T-cell (primary cell): ENCODE measurements around the gene DNAJC17. TPM values are rescaled to one million over a fixed set of nuclear protein-coding genes. Genes with fewer than 3 reads are reported as not detected.
A peak's percentile ranks its signal among the peaks of the same experiment; 100 is the strongest.

Experiments used
- ATAC-seq, 4 experiments: fragments of 200-7000 bp in 3 of 4; fragments of 150-1000 bp in 1 of 4; cut with Tn5 transposase; replicated peaks in 1 of 4; 1 replicate in 3 of 4; 2 replicates in 1 of 4; pipeline ENCODE4 v1.10.0; 2021; ENCODE audit warnings: moderate library complexity in 3 of 4, mild to moderate bottlenecking in 2 of 4, moderate number of reproducible peaks in 1 of 4
- CTCF ChIA-PET, 2 donors: fragments of 300-600 bp; sonication (Branson Sonifier 250); formaldehyde crosslinking; loops; one replicate each; lab custom pipeline; 2022; ENCODE audit warnings: antibody characterized with exemption in 2 of 2; lab: Charles Lee
- POLR2A ChIA-PET, 2 donors: fragments of 300-600 bp; sonication (Branson Sonifier 250); formaldehyde crosslinking; loops; one replicate each; lab custom pipeline; 2022; ENCODE audit warnings: antibody characterized with exemption in 2 of 2; lab: Charles Lee
- DNase-seq, 35 experiments: peaks; one replicate each; pipeline versions ENCODE4 v3.0.0 to v3.0.0-alpha.2; 2013 to 2023
- H3K27ac ChIP-seq: one replicate; pipeline ENCODE4 v1.5.1; 2013; ENCODE audit warnings: low read length
- H3K27me3 ChIP-seq, 2 experiments: replicated peaks in 1 of 2; 1 replicate in 1 of 2; 2 replicates in 1 of 2; pipeline versions ENCODE4 v1.6.1 to v1.7.0; 2013; ENCODE audit warnings: low read length in 1 of 2, mixed read lengths in 1 of 2; ENCODE audit not compliant: control insufficient read depth in 2 of 2, insufficient read depth in 2 of 2; ENCODE audit errors: extremely low read depth in 1 of 2
- H3K36me3 ChIP-seq, 2 donors: 1 replicate in 1 of 2; 2 replicates in 1 of 2; pipeline versions ENCODE4 v1.6.1 to v1.7.0; 2013; ENCODE audit warnings: low read length in 1 of 2; ENCODE audit not compliant: control insufficient read depth in 2 of 2, insufficient read depth in 1 of 2; ENCODE audit errors: extremely low read depth in 1 of 2
- H3K4me1 ChIP-seq, 2 experiments: 1 replicate in 1 of 2; 2 replicates in 1 of 2; pipeline versions ENCODE4 v1.6.1 to v1.7.0; 2013; ENCODE audit warnings: low read length in 2 of 2, mixed read lengths in 1 of 2; ENCODE audit not compliant: insufficient read depth in 2 of 2, control insufficient read depth in 1 of 2; ENCODE audit errors: extremely low read depth in 1 of 2
- H3K4me3 ChIP-seq, 2 donors: 1 replicate in 1 of 2; 2 replicates in 1 of 2; pipeline versions ENCODE4 v1.5.1 to v1.7.0; 2013; ENCODE audit warnings: mild to moderate bottlenecking in 2 of 2, low read length in 1 of 2, moderate library complexity in 1 of 2; ENCODE audit not compliant: control insufficient read depth in 1 of 2; ENCODE audit errors: extremely low read depth in 1 of 2
- H3K9me3 ChIP-seq: 2 replicates; pipeline ENCODE4 v1.7.0; 2013
- H3K27ac Mint-ChIP-seq, 2 donors: one replicate each; pipeline ENCODE4 v1.8.0; 2020 to 2021; ENCODE audit warnings: mild to moderate bottlenecking in 2 of 2, mixed read lengths in 2 of 2
- H3K27me3 Mint-ChIP-seq, 2 donors: one replicate each; pipeline ENCODE4 v1.8.0; 2021 to 2022; ENCODE audit warnings: mixed read lengths in 2 of 2
- H3K36me3 Mint-ChIP-seq: one replicate; pipeline ENCODE4 v1.8.0; 2021; ENCODE audit warnings: mixed read lengths
- H3K4me1 Mint-ChIP-seq, 3 donors: one replicate each; pipeline ENCODE4 v1.8.0; 2020 to 2022; ENCODE audit warnings: mixed read lengths in 3 of 3, mild to moderate bottlenecking in 1 of 3
- H3K4me3 Mint-ChIP-seq, 3 donors: one replicate each; pipeline ENCODE4 v1.8.0; 2020 to 2022; ENCODE audit warnings: mild to moderate bottlenecking in 3 of 3, mixed read lengths in 3 of 3, moderate library complexity in 3 of 3
- H3K9me3 Mint-ChIP-seq, 3 donors: one replicate each; pipeline ENCODE4 v1.8.0; 2020 to 2022; ENCODE audit warnings: mixed read lengths in 3 of 3
- WGBS: methylation state at CpG from one replicate; pipeline ENCODE4 v1.1.5; 2013; ENCODE audit warnings: missing lambda C conversion rate; ENCODE audit not compliant: insufficient coverage; 5-methylcytosine and 5-hydroxymethylcytosine counted together
- total RNA-seq, 35 experiments: library from RNA in 6 of 35; stranded (reverse) in 6 of 35; fragments of 120-200 nt in 1 of 35; gene quantifications; one replicate each; pipeline versions ENCODE4 v1.2.1 to v1.2.4 and lab custom pipeline; 2013 to 2026

The DNAJC17 gene
- total RNA-seq, 5 donors from 2014 or later (not counting 1 experiment from before 2014, with no cell fraction given): 33.1 to 47.5 (median 45.1) TPM

DNA sequence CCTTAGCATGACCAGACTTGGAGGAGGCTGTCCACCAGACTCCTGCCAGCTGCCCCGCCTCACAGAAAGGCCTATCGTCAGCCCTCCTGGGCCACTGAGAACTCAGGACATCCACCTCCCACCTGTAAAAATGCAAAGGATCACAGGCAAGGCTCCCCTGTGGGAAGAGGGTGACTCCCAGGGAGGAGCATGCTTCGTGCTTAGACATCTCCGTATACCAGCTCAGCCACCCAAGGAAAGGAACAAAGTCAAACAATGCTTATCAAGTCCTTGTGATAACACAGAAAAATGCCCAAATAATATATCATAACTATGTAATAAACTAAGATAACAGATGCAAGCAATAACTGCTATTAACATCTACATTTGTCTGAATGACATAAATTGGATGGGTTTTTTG, 56.4 kb downstream of the DNAJC17 start:
- Mint-ChIP-seq H3K9me3 (no peaks in the 10 kb centered on the region), H3K27me3 (no peaks in the 10 kb centered on the region), H3K27ac (no peak overlapping the region), H3K4me1 (peaks cover 26 to 37% (median 34%) of the 10 kb centered on the region in 3 donors), H3K4me3 (no peak overlapping the region), H3K36me3 (peaks cover 29% of the 10 kb centered on the region)
- WGBS: 100% methylated on average over 1 of the region's 4 CpGs
- ChIA-PET POLR2A (interaction anchor here in 1 of 2 donors (0.5 kb wide), 1 partner anchor 590 kb away, joined by 3 read pairs; no protein-coding TSS in a partner anchor), CTCF (interaction anchor here in 1 of 2 donors (1.2 kb wide), 1 partner anchor 57 kb away, joined by 4 read pairs; no protein-coding TSS in a partner anchor)
- DNase-seq: no peak
- Histone ChIP-seq H3K27ac (no peak overlapping the region), H3K9me3 (no peaks in the 10 kb centered on the region), H3K4me1 (peaks cover 4 to 28% of the 10 kb centered on the region in 2 experiments), H3K36me3 (peaks cover 0 to 64% of the 10 kb centered on the region in 2 donors), H3K27me3 (no peaks in the 10 kb centered on the region), H3K4me3 (no peak overlapping the region)
- no peak for ATAC-seq

GRCh38 chr15:40749151-40749630, 58.1 kb downstream of the DNAJC17 start:
- ChIA-PET CTCF (interaction anchor here in 1 of 2 donors (0.6 to 0.7 kb wide), 2 partner anchors 89 to 485 kb away, joined by 4 to 5 read pairs; no protein-coding TSS in a partner anchor), POLR2A (no interaction called here)
- Mint-ChIP-seq H3K4me3 (no peak overlapping the region), H3K9me3 (no peaks in the 10 kb centered on the region), H3K4me1 (peaks cover 20 to 39% (median 28%) of the 10 kb centered on the region in 3 donors), H3K27ac (no peak overlapping the region), H3K36me3 (peaks cover 32% of the 10 kb centered on the region), H3K27me3 (no peaks in the 10 kb centered on the region)
- no peaks in the 10 kb centered on the region for H3K27me3 ChIP-seq
- no CpG with 5 or more reads among the region's 4 CpGs for WGBS
- no peaks in the 10 kb centered on the region for H3K9me3 ChIP-seq
- no peak overlapping the region for H3K27ac ChIP-seq
- DNase-seq: no peak
- peaks cover 2 to 25% of the 10 kb centered on the region in 2 experiments for H3K4me1 ChIP-seq
- no peak for ATAC-seq
- no peak overlapping the region for H3K4me3 ChIP-seq
- H3K36me3 ChIP-seq: peaks cover 8 to 74% of the 10 kb centered on the region in 2 donors

DNA sequence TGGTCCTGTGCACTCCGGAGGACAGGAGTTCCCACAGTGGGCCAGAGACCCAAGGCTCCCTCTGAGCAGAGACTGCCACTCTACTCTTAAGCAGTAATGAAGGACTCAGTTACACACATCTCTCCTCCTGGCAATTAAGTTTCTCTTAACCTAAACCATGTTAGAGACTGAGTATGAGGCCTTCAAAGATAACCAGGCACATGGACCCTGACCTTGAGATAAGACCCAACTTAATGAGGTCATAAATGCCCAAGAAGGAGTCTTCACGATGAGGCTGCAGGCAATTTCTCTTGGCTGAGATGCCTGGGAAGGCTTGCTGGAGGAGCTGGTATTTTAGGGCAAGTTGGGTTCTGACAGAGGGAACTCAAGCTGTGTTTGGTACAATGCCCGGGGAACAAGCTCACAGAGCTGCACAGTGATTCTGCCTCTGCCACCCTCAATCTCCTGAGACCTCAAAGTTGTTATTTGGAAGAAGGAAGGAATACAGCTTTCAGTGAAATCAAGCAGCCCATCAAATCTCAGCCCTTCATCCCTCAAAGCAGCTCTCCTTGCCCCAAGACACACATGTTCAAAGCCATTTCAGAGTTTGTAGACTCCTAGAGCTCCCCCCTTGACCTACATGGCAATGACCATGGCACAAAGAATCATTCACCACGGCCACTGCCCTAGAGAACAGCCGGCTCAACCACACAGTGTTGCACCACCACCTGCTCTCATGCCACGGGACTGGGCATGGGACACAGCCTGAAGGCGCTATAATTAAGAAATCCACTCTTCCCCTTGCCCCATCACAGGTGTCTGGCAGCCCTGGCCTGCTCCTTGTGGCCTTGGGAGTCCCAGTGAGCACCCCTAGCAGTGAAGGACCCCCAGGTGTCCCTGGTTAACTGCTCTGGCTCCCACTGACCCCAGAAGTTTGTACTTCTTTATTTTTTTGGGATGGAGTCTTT, 59.3 kb downstream of the DNAJC17 start:
- peaks cover 8 to 37% (median 22%) of the 10 kb centered on the region in 3 donors for H3K4me1 Mint-ChIP-seq
- H3K4me1 ChIP-seq: peaks cover 0 to 27% of the 10 kb centered on the region in 2 experiments
- 90% methylated on average over 5 of the region's 7 CpGs for WGBS
- H3K36me3 Mint-ChIP-seq: peaks cover 36% of the 10 kb centered on the region
- H3K27me3 ChIP-seq: no peaks in the 10 kb centered on the region
- CTCF ChIA-PET: no interaction called here
- no peak for ATAC-seq
- no peaks in the 10 kb centered on the region for H3K27me3 Mint-ChIP-seq
- H3K36me3 ChIP-seq: peaks cover 12 to 77% of the 10 kb centered on the region in 2 donors
- H3K27ac Mint-ChIP-seq: no peak overlapping the region
- H3K27ac ChIP-seq: no peak overlapping the region
- H3K9me3 Mint-ChIP-seq: no peaks in the 10 kb centered on the region
- no peak overlapping the region for H3K4me3 Mint-ChIP-seq
- no peaks in the 10 kb centered on the region for H3K9me3 ChIP-seq
- H3K4me3 ChIP-seq: no peak overlapping the region
- POLR2A ChIA-PET: no interaction called here
- no peak for DNase-seq

- CTCF ChIA-PET: interaction anchor here (0.6 to 1.0 kb wide), 6 partner anchors 9 to 97 kb away, joined by 3 to 5 read pairs (median 4); no protein-coding TSS in a partner anchor
- H3K4me1 Mint-ChIP-seq: peaks cover 0 to 29% (median 12%) of the 10 kb centered on the region in 3 donors
- H3K27me3 Mint-ChIP-seq: no peaks in the 10 kb centered on the region
- H3K4me1 ChIP-seq: peaks cover 0 to 24% of the 10 kb centered on the region in 2 experiments
- no peaks in the 10 kb centered on the region for H3K27me3 ChIP-seq
- 90% methylated on average over 2 of the region's 3 CpGs for WGBS
- H3K4me3 Mint-ChIP-seq: no peak overlapping the region
- H3K27ac Mint-ChIP-seq: no peak overlapping the region
- POLR2A ChIA-PET: interaction anchor here in 1 of 2 donors (0.7 to 0.8 kb wide), 2 partner anchors 47 to 63 kb away, joined by 3 to 5 read pairs; no protein-coding TSS in a partner anchor
- no peaks in the 10 kb centered on the region for H3K9me3 ChIP-seq
- ATAC-seq (no peak), DNase-seq (no peak)
- peaks cover 17 to 75% of the 10 kb centered on the region in 2 donors for H3K36me3 ChIP-seq
- H3K9me3 Mint-ChIP-seq: no peaks in the 10 kb centered on the region
- no peak overlapping the region for H3K4me3 ChIP-seq
- peaks cover 36% of the 10 kb centered on the region for H3K36me3 Mint-ChIP-seq
- H3K27ac ChIP-seq: no peak overlapping the region
These were observed 60.3 kb downstream of the DNAJC17 start for GRCh38 chr15:40746916-40747418.

- DNase-seq (no peak), ATAC-seq (no peak)
- Mint-ChIP-seq H3K4me3 (no peak overlapping the region), H3K4me1 (peaks cover 0 to 22% (median 8%) of the 10 kb centered on the region in 3 donors), H3K36me3 (peaks cover 33% of the 10 kb centered on the region), H3K27me3 (no peaks in the 10 kb centered on the region), H3K27ac (peak overlapping the region; percentile 91 to 93), H3K9me3 (no peaks in the 10 kb centered on the region)
- CTCF ChIA-PET: interaction anchor here in 1 of 2 donors (0.6 to 2.0 kb wide), 4 partner anchors 8 to 65 kb away, joined by 3 to 14 read pairs (median 8); partner anchors contain the start of gene RAD51
- Histone ChIP-seq H3K36me3 (peaks cover 23 to 64% of the 10 kb centered on the region in 2 donors), H3K9me3 (no peaks in the 10 kb centered on the region), H3K27me3 (no peaks in the 10 kb centered on the region), H3K27ac (peak overlapping the region; percentile 80), H3K4me1 (peaks cover 0 to 22% of the 10 kb centered on the region in 2 experiments), H3K4me3 (no peak overlapping the region)
- 83% methylated on average over 4 of the region's 5 CpGs for WGBS
- POLR2A ChIA-PET: interaction anchor here (0.5 to 1.3 kb wide), 4 partner anchors 32 to 180 kb away, joined by 3 to 5 read pairs (median 4); partner anchors contain the start of gene CCDC32 (in 1 of the 2)
These were observed 62.5 kb downstream of the DNAJC17 start for GRCh38 chr15:40744815-40745152.
